ENCODE results near the gene FKBP1B. TPM values are rescaled to one million over a fixed set of nuclear protein-coding genes. Genes with fewer than 3 reads are reported as not detected.
"Not testable (repeated sequence)": the region's sequence is repeated elsewhere in the genome, so short reads cannot be mapped to it uniquely, and the experiment has no call there.

FKBP1B gene
- total RNA-seq, 1 donor: 4.5 TPM

DNA sequence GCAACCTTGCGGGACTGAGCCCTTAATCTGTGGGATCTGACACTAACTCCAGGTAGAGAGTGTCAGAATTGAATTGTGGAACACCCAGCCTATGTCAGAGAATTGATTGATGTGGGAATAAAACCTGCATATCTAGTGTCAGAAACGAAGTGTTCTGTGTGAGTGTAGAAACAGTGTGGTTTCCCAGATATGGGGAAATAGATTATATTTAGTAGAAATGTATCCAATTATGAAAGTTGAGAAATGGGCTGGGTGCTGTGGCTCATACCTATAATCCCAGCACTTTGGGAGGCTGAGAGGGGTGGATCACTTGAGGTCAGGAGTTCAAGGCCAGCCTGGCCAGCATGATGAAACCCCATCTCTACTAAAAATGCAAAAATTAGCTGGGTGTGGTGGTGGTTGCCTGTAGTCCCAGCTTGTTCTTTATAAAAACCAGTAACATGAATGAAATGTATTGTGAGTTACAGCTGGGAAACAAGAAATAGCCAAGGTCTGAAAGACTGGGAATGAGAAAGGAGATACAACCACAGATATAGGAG, 39.3 kb downstream of the FKBP1B start:
- Histone ChIP-seq H3K27me3 (ENCODE audit: insufficient read depth, low read length) (no peaks in the 10 kb centered on the region), H3K4me3 (ENCODE audit: low read length) (no peak overlapping the region), H3K4me1 (ENCODE audit: insufficient read depth, low read length) (peaks cover 19% of the 10 kb centered on the region), H3K9me3 (ENCODE audit: low read depth, low read length) (no peaks in the 10 kb centered on the region)

DNA sequence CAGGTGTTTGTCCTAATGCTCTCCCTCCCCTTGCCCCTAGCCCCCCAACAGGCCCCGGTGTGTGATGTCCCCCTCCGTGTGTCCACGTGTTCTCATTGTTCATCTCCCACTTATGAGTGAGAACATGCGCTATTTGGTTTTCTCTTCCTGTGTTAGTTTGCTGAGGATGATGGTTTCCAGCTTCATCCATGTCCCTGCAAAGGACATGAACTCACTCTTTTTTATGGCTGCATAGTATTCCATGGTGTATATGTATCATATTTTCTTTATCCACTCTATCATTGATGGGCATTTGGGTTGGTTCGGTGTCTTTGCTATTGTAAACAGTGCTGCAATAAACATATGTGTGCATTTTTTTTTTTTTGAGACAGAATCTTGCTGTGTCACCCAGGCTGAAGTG, 43.7 kb downstream of the FKBP1B start:
- H3K9me3 ChIP-seq (ENCODE audit: low read depth, low read length); H3K4me3 ChIP-seq (ENCODE audit: low read length); H3K4me1 ChIP-seq (ENCODE audit: insufficient read depth, low read length); H3K27me3 ChIP-seq (ENCODE audit: insufficient read depth, low read length): not testable (repeated sequence)

DNA sequence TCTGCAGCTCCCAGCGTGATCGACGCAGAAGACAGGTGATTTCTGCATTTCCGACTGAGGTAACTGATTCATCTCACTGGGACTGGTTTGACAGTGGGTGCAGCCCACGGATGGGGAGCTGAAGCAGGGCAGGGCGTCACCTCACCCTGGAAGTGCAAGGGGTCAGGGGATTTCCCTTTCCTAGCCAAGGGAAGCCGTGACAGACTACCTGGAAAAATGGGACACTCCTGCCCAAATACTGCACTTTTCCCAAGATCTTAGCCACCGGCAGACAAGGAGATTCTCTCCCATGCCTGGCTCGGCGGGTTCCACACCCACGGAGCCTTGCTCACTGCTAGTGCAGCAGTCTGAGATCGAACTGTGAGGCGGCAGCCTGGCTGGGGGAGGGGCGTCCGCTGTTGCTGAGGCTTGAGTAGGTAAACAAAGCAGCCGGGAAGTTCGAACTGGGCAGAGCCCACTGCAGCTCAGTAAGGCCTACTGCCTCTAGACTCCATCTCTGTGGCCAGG, 45.7 kb downstream of the FKBP1B start:
- H3K27me3 ChIP-seq (ENCODE audit: insufficient read depth, low read length); H3K4me3 ChIP-seq (ENCODE audit: low read length); H3K9me3 ChIP-seq (ENCODE audit: low read depth, low read length); H3K4me1 ChIP-seq (ENCODE audit: insufficient read depth, low read length): not testable (repeated sequence)

DNA sequence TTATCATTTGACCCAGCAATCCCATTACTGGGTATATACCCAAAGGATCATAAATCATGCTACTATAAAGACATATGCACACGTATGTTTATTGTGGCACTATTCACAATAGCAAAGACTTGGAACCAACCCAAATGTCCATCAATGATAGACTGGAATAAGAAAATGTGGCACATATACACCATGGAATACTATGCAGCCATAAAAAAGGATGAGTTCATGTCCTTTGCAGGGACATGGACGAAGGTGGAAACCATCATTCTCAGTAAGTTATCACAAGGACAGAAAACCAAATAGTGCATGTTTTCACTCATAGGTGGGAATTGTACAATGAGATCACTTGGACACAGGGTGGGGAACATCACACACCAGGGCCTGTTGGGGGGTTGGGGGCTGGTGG, 51.2 kb downstream of the FKBP1B start:
- not testable (repeated sequence) for H3K9me3 ChIP-seq (ENCODE audit: low read depth, low read length); H3K4me1 ChIP-seq (ENCODE audit: insufficient read depth, low read length); H3K27me3 ChIP-seq (ENCODE audit: insufficient read depth, low read length); H3K4me3 ChIP-seq (ENCODE audit: low read length)

DNA sequence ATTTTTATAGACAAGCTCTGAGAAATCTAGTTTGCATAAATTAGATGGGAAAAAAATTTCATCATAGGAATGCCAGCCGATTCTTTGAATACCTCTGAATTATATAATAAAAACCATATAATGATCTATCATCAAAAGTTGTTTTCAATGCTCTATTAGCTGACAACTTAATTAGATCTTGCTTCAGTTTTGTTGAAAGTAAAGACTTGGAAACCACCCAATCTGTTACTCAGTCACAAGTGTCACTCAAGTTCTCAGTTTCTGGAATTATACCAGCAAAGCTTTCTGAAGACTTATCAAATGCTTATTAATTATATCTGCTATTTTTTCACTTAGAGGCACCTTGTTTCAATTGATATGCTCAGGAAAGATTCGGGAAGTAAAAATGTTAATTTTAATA, 52.5 kb downstream of the FKBP1B start:
- H3K4me3 ChIP-seq (ENCODE audit: low read length): no peak overlapping the region
- H3K27me3 ChIP-seq (ENCODE audit: insufficient read depth, low read length): no peaks in the 10 kb centered on the region
- H3K4me1 ChIP-seq (ENCODE audit: insufficient read depth, low read length): no peaks in the 10 kb centered on the region
- H3K9me3 ChIP-seq (ENCODE audit: low read depth, low read length): peaks cover 3% of the 10 kb centered on the region

DNA sequence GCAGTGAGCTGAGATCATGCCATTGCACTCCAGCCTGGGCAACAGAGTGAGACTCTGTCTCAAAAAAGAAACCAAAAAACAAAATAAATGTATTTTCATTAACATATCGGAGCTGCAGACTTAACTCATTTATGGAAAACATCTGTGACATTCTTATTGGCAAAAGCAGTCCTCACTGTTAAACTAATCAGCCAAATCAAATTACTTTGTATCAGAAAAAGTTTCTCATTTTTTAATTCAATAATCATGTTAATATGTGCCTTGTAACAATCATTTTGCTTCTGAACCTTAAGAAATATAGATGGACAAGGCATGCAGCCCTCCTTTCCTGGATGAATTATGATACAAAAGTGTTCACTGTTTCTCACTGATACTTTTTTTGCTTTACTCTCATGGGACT, 53.1 kb downstream of the FKBP1B start:
- Histone ChIP-seq H3K27me3 (ENCODE audit: insufficient read depth, low read length) (no peaks in the 10 kb centered on the region), H3K4me1 (ENCODE audit: insufficient read depth, low read length) (no peaks in the 10 kb centered on the region), H3K4me3 (ENCODE audit: low read length) (no peak overlapping the region), H3K9me3 (ENCODE audit: low read depth, low read length) (peaks cover 3% of the 10 kb centered on the region)

DNA sequence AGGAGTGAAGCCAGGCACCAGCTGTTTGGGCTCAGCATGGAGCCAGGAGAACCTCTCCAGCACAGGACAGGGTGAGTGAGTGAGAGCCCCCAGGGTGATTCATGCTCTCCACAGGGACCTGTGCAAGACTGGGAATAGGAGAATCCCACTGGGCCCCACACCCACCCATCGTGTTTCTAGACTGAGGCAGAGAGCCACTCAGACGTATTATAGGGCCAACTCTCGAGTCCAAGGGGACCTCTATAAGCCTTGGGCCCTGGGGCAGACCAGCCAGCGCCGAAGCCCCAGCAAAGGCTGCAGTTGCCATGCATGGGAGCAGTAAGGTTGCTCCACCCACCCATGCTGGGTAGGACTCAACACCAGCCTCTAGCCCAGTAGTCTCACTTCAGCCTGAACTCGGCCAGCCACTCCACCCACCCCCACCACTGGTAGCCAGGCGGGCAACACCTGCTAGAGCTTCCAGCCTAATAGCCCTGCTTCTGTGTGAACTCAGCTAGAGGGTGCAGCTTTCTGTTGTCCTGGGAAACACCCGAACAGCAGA, 54.6 kb downstream of the FKBP1B start:
- no peaks in the 10 kb centered on the region for H3K27me3 ChIP-seq (ENCODE audit: insufficient read depth, low read length)
- no peaks in the 10 kb centered on the region for H3K4me1 ChIP-seq (ENCODE audit: insufficient read depth, low read length)
- peaks cover 3% of the 10 kb centered on the region for H3K9me3 ChIP-seq (ENCODE audit: low read depth, low read length)
- no peak overlapping the region for H3K4me3 ChIP-seq (ENCODE audit: low read length)

DNA sequence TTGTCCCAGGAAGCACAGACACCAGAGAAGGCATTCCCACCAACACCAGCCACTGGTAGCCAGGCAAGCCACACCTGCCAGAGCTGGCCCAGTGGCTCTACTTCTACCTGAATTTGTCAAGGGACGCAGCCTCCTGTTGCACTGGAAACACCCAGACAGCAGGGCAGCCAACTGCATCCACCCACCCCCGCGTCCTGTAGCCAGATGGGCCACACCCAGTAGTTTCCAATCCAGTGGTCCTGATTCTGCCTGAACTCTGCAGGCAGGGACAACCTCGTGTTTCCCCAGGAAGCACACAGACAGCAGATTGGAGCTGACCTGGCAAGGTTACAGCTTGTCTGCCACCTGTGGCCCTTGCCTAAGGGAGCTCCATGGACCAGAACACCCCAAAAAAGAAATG, 55.4 kb downstream of the FKBP1B start:
- H3K27me3 ChIP-seq (ENCODE audit: insufficient read depth, low read length): no peaks in the 10 kb centered on the region
- no peaks in the 10 kb centered on the region for H3K4me1 ChIP-seq (ENCODE audit: insufficient read depth, low read length)
- no peak overlapping the region for H3K4me3 ChIP-seq (ENCODE audit: low read length)
- peaks cover 3% of the 10 kb centered on the region for H3K9me3 ChIP-seq (ENCODE audit: low read depth, low read length)

DNA sequence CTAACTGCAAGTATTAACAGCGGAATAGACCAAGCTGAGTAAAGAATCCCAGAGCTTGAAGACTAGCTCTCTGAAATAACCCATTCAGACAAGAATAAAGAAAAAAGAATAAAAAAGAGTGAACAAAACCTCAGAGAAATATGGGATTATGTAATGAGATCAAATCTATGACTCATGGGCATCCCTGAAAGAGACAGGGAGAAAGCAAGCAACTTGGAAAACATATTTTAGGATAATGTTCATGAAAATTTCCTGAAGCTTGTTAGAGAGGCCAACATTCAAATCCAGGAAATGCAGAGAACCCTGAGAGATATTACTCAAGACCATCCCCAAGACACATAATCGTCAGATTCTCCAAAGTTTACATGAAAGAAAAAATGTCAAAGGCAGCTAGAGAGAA, 56.3 kb downstream of the FKBP1B start:
- H3K9me3 ChIP-seq (ENCODE audit: low read depth, low read length): peaks cover 3% of the 10 kb centered on the region
- H3K27me3 ChIP-seq (ENCODE audit: insufficient read depth, low read length): no peaks in the 10 kb centered on the region
- no peak overlapping the region for H3K4me3 ChIP-seq (ENCODE audit: low read length)
- H3K4me1 ChIP-seq (ENCODE audit: insufficient read depth, low read length): no peaks in the 10 kb centered on the region

DNA sequence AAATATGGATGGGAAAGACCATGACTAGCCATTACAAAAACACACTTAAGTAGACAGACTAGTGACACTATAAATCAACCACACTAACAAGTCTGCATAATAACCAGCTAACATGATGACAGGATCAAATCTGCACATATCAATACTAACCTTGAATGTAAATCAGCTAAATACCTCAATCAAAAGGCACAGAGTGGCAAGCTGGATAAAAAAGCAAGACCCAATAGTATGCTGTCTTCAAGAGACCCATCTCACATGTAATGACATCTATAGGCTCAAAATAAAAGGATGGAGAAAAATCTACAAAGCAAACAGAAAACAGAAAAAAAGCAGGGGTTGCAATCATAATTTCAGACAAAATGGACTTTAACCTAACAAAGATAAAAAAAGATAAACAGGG, 57.2 kb downstream of the FKBP1B start:
- H3K27me3 ChIP-seq (ENCODE audit: insufficient read depth, low read length): no peaks in the 10 kb centered on the region
- peaks cover 3% of the 10 kb centered on the region for H3K9me3 ChIP-seq (ENCODE audit: low read depth, low read length)
- H3K4me1 ChIP-seq (ENCODE audit: insufficient read depth, low read length): no peaks in the 10 kb centered on the region
- H3K4me3 ChIP-seq (ENCODE audit: low read length): no peak overlapping the region

DNA sequence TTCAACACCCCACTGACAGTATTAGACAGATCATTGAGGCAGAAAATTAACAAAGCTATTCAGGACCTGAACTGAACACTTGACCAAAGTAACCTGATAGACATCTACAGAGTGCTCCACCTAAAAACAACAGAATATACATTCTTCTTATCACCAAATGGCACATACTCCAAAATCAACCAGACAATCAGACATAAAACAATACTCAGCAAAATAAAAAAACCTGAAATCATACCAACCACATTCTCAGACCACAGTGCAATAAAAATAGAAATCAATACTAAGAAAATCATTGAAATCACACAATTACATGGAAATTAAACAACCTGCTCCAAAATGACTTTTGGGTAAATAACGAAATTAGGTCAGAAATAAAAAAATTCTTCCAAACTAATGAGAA, 57.8 kb downstream of the FKBP1B start:
- Histone ChIP-seq H3K4me1 (ENCODE audit: insufficient read depth, low read length) (no peaks in the 10 kb centered on the region), H3K27me3 (ENCODE audit: insufficient read depth, low read length) (no peaks in the 10 kb centered on the region), H3K9me3 (ENCODE audit: low read depth, low read length) (peaks cover 3% of the 10 kb centered on the region), H3K4me3 (ENCODE audit: low read length) (no peak overlapping the region)

DNA sequence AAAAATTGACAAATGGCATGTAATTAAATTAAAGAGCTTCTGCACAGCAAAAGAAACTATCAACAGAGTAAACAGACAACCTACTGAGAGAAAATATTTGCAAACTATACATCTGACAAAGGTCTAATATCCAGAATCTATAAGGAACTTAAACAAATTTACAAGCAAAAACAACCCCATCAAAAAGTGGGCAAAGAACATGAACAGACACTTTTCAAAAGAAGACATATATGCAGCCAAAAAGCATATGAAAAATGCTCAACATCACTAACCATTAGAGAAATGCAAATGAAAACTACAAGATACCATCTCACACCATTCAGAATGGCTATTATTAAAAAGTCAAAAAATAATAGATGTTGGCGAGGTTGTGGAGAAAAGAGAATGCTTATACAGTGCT, 59.9 kb downstream of the FKBP1B start:
- not testable (repeated sequence) for H3K9me3 ChIP-seq (ENCODE audit: low read depth, low read length); H3K4me3 ChIP-seq (ENCODE audit: low read length); H3K27me3 ChIP-seq (ENCODE audit: insufficient read depth, low read length); H3K4me1 ChIP-seq (ENCODE audit: insufficient read depth, low read length)

DNA sequence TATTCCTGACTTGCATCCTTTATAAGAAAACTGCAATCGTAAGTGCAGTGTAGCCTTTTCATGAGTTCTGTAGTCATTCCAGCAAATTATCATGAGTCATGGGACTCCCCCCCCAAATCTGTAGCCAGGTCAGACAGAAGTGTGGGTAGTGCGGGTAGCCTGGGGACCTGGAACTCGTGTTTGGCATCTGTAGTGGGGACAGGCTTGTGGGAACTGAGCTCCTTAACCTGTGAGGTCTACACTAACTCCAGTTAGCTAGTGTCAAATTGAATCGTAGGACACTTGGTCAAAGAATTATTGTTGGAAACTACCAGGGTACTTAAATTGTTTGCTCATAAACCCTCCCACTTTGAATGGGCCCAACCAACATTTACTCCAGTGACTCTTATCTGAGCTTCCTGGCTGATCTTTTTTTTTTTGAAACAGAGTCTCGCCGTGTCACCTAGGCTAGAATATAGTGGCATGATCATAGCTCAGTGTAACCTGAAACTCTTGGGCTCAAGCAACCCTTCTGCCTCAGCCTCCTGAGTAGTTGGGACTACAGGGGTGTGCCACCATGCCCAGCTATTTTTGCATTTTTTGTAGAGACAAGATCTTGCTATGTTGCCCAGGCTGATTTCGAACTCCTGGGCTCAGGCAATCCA, 61.2 kb downstream of the FKBP1B start:
- no peak overlapping the region for H3K4me3 ChIP-seq (ENCODE audit: low read length)
- peaks cover 3% of the 10 kb centered on the region for H3K9me3 ChIP-seq (ENCODE audit: low read depth, low read length)
- no peaks in the 10 kb centered on the region for H3K27me3 ChIP-seq (ENCODE audit: insufficient read depth, low read length)
- no peaks in the 10 kb centered on the region for H3K4me1 ChIP-seq (ENCODE audit: insufficient read depth, low read length)

DNA sequence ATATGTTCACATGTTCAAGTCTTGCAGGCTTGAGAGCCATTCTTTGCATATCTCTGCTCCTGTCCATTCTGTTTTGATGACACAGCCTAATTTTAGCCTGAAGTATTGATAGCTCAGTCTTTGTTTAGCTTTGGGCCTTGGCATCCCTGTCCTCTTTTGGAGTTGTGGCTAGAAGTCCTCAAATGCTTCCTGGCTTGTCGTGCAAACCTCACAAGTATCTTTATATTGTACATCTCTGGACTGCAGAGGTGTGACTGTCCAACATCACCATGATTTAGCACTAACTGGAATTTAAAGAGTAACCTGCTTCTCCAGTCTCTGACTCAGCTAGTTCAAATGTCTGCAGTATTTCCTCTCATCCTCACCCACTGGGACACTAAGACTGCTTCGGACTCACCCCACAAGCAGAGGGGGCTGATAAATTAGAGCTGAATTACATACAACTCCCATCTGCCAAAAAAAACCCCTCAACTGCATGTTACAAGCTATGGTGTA, 61.9 kb downstream of the FKBP1B start:
- Histone ChIP-seq H3K4me1 (ENCODE audit: insufficient read depth, low read length) (no peaks in the 10 kb centered on the region), H3K9me3 (ENCODE audit: low read depth, low read length) (peaks cover 3% of the 10 kb centered on the region), H3K4me3 (ENCODE audit: low read length) (no peak overlapping the region), H3K27me3 (ENCODE audit: insufficient read depth, low read length) (no peaks in the 10 kb centered on the region)
